HG02610 (cell line): Measurements from ENCODE around the gene MPV17L.
"Not testable (repeated sequence)": the region's sequence is repeated elsewhere in the genome, so short reads cannot be mapped to it uniquely, and the experiment has no call there.

Experiments used
- ATAC-seq: cut with Tn5 transposase; IDR thresholded peaks from one replicate; pipeline ENCODE4 v1.9.1; 2021; ENCODE audit warnings: mild to moderate bottlenecking, moderate library complexity; ENCODE audit not compliant: unreplicated experiment

MPV17L gene

DNA sequence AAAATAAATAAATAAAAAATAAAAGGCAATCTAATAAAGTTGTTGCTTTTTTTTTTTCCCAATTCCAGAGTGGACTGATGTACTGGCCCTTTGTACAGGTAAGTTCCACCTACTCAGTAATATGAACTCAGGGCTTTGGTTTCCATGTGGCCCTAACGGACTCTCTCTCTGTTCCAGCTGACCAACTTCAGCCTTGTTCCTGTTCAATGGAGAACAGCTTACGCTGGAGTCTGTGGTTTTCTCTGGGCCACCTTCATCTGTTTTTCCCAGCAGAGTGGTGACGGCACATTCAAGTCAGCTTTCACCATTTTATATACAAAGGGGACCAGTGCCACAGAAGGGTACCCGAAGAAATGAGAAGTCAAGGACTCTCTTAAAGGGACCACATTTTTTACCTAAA, 12.2 kb downstream of the MPV17L start:
- ATAC-seq = not testable (repeated sequence)

DNA sequence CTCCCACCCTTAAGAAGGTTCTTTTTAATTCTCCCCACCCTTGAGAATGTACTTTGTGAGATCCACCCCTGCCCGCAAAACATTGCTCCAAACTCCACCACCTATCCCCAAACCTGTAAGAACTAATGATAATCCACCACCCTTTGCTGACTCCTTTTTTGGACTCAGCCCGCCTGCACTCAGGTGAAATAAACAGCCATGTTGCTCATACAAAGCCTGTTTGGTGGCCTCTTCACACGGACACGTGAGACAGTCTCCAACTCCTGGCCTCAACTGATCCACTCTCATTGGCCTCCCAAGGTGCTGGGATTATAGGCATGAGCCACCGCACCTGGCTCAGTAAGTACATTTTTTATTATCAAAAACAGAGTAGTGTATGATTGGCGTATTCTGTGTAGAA, 13.9 kb downstream of the MPV17L start:
- ATAC-seq = not testable (repeated sequence)

DNA sequence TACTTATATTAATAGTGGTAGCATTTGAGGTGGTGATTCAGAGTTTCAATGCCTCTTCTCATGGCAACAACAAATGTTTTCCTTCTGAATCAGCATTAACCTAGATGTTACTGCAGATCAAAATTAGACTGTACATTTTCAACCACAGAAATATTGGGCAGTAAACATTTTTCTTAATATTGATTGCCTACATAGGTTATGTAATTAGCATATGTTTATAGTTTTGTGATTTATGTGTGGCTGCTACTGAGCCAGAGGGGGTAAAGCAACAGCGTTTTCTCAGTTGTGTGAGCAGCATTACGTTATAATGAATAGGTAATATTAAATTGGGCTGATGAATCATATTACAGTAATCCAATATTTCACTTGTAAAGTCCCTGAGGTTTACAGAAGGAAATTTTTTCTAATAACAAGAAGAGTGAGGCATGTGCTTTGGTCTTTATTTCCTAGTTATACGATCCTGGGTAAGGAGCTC, 20.0 kb downstream of the MPV17L start:
- ATAC-seq = no peak

DNA sequence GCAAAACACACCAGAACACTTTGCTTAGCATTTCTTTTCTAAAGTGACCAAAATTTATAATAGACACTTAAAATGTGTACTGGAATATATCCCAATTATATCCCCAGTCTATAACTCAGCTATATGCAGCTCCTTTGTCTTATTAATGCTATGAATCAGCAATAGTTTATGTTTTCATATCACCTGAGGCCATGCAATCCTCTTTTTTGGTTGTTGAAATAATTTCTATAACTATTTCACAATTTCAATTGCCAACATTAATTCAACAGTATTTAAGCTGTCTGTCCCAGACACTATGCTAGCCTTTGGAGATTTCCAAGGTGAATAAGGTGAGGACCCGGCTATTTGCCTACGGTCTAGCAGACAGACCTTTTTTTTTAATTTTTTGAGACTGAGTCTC, 21.6 kb downstream of the MPV17L start:
- ATAC-seq = no peak

DNA sequence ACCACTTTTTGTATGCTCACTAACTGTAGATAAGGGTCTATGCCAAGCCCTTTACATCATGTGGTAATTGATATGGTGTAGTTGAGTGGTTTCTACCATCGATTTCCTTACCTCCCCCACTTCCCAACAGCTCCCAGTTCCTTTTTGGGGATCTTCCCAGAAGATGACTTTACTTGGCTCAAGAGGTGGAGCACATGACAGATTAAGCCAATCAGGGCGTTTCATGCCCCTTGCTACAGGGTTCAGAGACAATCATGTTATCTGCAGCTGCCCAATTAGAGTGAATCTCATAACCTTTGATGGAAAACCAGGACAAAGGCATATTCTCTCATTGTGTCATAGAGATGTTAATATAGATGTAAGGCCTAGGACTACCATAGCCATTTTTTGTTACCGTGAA, 22.7 kb downstream of the MPV17L start:
- ATAC-seq = no peak

DNA sequence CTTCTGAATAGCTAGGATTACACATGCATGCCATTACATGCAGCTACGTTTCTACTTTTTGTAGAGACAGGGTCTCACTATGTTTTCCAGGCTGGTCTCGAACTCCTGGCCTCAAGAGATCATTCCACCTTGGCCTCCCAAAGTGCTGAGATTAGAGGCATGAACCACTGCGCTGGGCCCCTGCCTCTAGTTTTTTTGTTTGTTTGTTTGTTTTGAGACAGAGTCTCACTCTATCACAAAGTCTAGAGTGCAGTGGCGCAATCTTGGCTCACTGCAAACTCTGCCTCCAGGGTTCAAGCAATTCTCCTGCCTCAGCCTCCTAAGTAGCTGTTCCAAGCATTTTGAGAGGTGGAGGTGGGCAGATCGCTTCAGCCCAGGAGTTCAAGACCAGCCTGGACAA, 26.1 kb downstream of the MPV17L start:
- not testable (repeated sequence) for ATAC-seq

DNA sequence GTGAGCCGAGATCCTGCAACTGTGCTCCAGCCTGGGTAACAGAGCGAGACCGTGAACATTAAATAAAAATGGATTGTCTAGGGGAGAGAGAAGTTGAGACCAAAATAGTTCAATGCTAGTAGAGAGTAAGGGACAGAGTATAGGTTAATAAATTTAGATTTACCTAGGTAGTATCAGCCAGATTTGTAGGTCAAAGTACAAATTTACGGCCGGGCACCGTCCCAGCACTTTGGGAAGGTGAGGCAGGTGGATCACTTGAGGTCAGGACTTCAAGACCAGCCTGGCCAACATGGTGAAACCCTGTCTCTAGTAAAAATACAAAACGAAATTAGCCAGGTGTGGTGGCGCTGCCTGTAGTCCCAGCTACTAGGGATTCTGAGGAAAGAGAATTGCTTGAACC, 26.7 kb downstream of the MPV17L start:
- no peak for ATAC-seq

DNA sequence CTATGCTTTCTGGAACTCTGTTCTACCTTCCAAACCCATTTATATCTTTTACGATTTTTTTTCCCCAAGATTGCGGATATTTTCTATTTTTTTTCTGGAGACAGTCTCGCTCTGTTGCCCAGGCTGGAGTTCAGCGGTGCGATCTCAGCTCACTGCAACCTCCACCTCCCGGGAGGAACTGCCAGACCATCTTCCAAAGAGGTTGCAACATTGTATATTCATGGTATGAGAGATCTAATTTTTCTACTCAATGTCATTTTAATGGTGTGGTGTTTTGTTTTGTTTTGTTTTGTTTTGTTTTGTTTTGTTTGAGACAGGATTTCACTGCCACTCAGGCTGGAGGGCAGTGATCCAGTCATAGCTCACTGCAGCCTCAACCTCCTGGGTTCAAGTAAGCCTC, 30.3 kb downstream of the MPV17L start:
- no peak for ATAC-seq

DNA sequence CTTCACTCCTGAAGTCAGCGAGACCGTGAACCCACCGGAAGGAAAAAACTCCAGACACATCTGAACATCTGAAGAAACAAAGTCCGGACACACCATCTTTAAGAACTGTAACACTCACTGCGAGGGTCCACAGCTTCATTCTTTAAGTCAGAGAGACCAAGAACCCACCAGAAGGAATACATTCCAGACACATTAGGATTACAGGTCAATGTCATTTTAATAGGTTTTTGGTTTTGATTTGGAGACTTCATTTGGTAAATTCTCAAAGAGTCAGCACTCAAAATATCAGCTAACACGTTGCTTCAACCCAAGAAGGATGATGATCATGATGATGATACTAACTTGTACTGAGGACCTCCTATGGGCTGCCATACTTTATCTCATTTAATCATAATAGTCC, 31.2 kb downstream of the MPV17L start:
- ATAC-seq = no peak

DNA sequence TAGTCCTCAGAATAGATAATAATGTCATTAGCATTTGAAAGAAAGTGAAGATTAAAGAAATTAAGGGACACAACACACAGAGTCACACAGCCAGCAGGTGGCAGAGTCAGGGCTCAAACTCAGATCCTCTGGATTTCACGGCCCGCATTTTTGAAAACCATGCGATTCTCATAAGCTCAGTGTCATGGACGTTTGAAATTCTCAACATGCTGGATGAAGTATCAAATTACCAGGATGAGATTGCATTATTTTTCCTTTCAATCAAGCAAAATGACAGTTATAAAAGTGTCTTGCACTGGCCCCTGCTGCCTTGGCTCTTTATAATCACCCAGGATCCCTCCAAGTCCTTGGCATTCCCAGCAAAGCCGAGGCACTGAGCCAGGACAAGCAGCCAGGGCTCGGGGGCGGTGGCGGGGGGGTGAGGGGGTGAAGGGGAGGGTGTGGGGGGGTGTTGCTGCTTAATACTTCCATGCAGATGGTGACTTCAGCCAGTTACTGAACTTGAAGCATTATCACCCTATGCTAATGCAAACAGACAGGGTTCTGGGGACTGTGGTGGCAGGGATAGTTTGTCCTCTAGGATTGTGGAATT, 32.2 kb downstream of the MPV17L start:
- no peak for ATAC-seq

DNA sequence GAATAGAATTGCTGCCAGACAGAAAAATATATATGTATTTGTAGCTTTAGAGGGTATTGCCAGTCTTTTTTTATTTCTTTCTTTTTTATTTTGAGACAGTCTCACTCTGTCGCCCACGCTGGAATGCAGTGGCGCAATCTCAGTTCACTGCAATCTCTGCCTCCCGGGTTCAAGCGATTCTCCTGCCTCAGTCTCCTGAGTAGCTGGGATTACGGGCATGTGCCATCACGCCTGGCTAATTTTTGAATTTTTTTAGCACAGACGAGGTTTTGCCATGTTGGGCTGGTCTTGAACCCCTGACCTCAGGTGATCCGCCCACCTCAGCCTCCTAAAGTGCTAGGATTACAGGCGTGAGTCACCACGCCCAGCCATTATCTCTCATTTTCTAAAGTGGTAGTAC, 35.3 kb downstream of the MPV17L start:
- ATAC-seq = not testable (repeated sequence)

DNA sequence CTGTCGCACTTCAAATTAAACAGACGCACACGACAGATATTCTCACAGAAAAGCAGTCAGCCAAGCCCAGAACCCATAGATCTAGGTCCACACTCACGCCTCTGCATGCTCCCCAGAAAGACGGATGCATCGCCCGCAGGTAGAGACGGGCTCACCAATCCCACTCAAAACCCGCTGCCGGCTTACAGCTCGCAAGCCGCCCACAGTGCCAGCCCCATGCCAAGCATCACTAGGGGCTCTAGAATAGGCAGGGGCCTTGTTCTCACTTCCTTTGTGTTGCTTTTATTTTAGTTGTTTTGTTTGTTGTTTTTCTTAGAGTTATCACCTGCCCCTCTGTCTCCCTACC, 38.5 kb downstream of the MPV17L start:
- no peak for ATAC-seq

DNA sequence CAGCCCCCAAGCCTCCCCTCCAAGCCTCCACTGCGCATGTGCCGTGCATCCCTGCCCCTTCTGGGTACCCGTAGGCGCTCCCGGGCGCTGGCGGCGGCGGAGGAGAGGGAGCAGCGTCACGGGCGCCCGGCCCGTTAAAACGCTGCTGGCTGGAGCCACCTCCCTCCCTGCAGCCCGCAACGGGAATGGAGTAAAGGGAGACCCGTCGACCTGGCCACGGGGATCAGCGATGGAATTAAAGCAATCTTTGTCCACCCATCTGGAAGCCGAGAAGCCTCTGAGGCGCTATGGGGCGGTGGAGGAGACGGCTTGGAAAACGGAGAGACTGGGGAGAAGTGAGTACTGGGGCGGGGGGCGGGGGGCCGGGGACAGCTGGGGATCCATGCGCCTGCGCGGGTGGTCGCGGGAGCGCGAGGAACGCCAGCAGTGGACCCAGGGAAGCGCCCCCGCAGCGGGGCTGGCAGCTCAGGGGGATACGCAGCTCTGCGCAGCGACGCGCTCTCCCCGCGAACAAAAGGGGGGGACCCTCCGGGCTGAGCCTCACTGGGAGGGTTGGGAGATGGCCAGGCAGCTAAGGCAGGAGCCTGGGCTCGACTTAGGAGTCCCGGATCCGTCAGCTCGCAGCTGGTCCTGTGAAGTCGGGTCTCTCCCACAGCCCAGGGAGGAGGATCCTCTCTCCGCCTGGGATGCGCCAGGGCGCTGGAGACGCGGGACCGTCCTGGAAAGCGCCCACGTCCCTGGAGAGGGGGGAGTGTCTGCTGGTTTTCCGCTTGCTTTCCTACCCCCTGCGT, 39.1 kb downstream of the MPV17L start, which contains the start of gene BMERB1:
Gene BMERB1, plus strand, starts transcription at position 164 of the 791 bp plus-strand sequence. Its CDS starts 66 bp downstream, at position 230.
- no peak for ATAC-seq

DNA sequence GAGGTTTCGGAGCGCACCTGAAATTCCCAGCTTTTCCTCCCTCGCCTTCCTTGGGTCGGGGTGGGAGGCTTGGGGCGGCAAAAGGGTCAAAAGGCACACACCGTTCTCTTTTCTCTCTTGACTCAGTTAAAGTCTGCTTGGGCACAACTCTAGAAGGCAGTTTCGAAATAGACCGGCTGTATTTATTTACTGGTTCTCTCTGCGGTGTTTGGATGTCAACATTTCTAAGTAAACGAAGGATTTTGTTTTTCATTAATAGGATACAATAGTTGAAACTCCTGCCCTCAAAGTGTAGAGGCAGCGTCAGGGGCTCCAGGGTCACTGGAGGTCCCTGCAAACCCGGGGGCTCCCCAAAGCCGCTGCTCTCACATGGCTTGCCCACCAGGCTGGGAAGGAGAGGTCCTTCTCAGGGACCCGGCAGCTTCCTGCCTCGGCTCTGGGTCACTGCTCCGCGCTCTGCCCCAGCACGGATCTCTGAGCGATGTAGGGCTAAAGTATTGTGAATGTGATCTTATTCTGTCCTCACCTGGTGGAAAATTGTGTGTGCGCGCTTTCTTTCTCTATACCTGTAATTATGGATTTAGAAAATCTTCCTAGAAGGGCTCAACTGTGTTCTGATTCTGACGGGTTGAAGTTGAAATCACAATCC, 39.8 kb downstream of the MPV17L start:
- ATAC-seq = no peak

DNA sequence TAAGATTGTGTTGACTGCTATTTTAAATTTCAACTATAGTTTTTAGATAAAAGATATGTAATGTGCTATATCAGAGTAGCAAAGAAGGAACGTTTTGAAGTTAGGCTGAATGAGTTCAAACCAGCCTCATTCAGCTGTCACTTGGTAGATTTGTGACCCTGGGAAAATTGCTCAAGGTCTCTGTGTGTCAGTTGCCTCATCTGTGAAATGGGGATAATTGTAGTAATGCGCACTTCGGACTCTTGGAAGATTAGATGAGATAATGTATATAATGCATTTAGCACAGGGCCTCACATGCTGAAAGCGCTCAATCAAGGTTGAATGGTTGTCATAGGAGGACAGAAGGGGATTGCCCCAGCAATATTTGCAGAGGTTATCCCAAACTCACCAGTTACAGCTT, 43.5 kb downstream of the MPV17L start:
- no peak for ATAC-seq

DNA sequence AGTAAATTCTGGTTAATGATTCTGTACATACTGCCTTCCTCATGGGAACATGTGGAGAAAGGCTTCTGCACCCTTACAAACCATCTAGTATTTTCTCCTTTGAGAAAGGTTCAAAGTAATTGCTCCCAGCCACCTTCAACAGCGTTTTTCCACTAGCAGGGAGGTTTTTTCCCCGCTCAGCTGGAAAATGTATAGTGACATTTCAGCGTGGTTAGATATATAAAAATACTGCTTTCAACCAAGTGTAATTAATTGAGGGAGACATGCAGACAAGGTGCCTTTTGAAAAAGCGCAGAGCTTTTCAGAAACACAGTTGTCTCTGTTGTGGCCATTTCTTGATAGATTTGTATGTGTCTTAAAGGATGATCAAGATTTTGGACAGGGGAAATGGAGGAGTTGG, 44.0 kb downstream of the MPV17L start:
- no peak for ATAC-seq

DNA sequence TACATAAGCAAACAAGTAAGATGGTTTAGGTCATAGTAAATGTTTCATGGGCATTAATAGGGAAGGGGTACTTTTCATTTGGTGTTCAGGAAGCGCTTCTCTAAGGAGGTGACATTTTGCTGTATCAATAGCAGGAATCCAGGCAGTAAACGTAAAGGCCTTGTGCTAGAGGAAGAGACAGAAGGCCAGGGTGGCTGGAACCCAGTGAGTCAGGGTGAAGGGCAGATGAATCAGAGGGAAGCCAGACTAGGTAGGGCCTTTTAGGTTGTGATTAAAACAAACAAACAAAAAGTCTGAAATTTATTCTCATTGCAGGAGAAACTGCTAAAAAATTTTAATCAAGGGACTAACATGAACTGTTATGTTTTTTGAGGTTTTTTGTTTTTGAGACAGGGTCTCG, 45.3 kb downstream of the MPV17L start:
- ATAC-seq = no peak

DNA sequence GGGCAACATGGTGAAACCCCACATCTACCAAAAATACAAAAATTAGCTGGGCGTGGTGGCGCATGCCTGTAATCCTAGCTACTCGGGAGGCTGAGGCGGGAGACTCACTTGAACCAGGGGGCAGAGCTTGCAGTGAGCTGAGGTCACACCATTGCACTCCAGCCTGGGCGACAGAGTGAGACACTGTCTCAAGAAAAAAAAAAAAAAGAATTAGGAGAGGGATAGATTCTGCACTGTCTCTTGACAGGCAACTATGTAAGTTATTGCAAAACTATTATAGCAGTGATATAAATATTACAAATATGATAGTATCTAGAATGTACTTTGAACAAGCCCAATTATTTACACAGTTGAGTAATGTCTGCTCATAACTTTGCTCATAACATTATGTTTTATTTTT, 46.6 kb downstream of the MPV17L start:
- not testable (repeated sequence) for ATAC-seq

DNA sequence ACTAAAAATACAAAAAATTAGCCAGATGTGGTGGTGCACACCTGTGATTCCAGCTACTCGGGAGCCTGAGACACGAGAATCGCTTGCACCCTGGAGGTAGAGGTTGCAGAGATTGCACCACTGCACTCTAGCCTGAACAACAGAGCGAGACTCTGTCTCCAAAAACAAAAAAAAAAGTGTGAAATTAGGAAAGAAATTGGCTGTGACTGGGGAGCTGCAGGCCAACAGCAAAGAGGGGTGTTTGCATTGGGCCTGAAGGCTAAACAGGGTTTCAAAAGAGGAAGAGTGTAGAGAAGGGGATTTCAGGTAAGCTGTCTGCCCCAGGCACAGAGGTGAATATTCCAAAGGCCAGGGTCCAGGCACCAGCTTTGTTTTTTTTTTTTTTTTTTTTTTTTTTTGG, 48.2 kb downstream of the MPV17L start:
- ATAC-seq = no peak

DNA sequence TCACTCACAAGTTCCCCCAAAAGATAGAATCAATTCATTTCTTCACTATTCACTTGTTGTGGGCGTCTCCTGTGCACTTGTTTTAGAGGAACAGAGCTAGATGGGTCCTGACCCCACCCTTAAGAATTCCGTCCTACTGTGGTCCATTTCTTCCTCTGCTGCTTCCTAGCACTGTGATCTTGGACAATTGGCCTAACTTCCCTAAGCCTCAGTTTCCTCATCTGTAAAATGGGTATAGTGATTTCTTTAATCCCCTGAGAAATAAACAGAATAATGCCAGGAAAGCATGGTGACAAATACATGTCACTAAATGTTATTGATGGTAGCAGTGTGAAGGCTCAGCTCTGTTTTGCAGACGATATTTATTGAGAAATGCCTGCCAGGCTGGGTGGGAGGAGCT, 48.7 kb downstream of the MPV17L start:
- no peak for ATAC-seq

DNA sequence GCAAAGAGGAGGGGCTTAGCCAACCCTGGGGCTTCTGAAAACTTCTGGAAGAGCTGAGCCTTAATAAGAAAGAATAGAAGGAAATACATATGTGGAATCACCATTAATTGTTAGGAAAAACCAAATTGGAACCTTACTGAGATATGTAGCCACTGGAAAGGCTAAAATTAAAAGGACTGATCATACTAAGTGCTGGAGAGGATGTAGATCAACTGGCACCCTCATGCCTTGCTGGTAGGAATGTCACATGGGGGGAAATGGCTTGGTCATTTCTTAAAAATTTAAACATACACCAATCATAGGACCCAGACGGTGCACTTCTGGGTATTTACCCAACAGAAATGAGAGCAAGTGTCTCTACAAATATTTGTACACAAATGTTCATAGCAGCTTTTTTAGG, 49.9 kb downstream of the MPV17L start:
- no peak for ATAC-seq

DNA sequence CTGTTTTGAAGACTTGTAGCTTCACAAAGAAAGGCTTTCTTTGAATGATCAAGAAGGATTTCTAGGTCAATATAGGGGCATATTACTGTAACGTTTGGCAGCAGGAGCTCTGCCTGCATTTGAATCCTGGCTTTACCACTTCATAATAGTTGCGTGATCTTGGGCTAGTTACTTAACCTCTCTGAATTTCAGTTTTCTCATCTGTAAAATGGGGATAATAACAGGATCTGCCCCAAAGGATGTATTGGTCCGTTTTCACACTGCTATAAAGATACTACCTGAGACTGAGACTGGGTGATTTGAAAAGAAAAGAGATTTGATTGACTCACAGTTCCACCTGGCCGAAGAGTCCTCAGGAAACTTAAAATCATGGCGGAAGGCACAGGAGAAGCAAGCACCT, 51.3 kb downstream of the MPV17L start:
- ATAC-seq = no peak
